GM20000 (cell line): ENCODE results near the gene PURA.
A peak's percentile ranks its signal among the peaks of the same experiment; 100 is the strongest.
"Not testable (repeated sequence)": the region's sequence is repeated elsewhere in the genome, so short reads cannot be mapped to it uniquely, and the experiment has no call there.

Experiments
- DNase-seq: peaks from one replicate; pipeline ENCODE4 v3.0.0; 2012; ENCODE audit warnings: low spot score
- CTCF ChIP-seq: IDR thresholded peaks from 2 replicates; pipeline ENCODE4 v1.5.1; 2012; ENCODE audit warnings: mild to moderate bottlenecking, control low read depth; ENCODE audit errors: extremely low read depth, missing control alignments

PURA gene

GRCh38 chr5:140153905-140154304, 40.0 kb downstream of the PURA start:
- DNase-seq = no peak
- TF ChIP-seq CTCF = no peak

GRCh38 chr5:140154710-140155381, 40.9 kb downstream of the PURA start:
- DNase-seq = not testable (repeated sequence)

DNA sequence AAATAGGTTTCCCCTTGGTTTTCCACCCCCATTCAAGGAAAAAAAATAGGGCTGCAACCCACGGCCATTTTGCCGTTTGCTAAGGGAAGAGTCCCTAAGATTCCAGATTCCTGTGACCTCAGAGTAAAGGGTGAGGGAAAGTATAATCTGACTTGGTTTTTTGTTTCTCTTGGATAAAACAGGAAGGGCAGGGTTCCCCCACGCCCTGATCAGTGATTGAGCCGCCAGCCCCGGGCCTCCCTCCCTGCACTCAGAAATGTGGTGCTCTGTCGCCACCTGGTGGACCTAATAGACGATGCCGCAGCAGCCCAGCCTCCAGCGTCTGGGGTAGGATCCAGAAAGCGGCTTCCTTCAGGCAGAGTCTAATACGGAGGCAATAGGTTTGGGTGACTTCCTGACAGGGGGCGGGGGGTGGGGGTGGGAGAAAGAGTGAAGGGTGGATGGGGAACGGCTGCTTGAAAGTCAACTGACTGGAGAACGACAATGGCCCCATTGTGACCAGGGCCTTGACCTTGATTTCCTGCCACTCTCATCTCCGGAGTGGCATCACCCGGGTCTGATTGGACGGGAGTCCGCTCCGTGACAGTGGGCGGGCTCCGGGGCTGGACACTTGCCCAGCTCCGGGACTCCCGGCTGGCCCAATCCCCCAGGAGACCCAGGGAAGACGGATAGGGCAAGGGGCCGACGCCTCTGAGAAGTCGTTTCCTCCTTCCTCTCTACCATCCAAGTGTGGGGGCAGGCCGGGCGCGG, 43.3 kb downstream of the PURA start:
- peak; percentile 88 for DNase-seq
- TF ChIP-seq CTCF = peak; percentile 94

DNA sequence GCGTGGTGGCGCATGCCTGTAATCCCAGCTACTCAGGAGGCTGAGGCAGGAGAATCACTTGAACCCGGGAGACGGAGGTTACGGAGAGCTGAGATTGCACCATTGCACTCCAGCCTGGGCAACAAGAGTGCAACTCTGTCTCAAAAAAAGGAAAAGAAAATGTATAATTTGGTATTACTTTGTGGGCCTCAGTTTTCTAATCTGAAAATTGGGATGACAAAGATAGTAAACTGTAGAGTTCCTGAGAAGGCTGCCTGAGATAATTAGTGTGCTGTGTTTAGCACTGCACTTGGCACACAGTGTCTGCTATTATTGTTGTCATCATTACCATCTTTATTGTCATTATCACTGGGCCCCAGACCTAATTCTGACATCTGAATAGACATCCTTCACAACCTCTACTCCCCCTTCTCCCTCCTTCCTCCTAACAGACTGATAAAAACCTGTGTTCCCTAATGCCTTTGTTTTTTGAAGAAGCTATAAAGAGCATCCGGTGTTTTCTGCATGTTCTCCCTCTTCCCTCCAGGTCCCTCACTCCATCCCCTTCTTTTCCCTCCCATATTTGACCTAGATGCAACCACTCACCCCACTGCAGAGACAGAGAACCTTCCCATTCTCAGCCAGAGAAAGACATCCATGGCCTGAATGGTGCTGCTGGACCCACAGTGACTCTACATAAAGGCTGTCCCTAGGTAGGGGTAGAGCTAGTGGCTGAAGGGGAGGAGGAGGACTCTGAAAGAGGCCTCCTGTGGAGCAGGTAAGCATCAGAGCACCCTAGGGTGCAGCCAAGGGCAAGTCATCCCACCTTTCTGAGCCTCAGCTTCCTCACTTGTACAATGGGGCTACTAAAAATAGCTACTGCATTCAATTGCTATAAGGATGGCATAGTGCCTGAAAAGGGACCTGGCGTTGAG, 45.4 kb downstream of the PURA start:
- no peak for DNase-seq
- no peak for TF ChIP-seq CTCF

DNA sequence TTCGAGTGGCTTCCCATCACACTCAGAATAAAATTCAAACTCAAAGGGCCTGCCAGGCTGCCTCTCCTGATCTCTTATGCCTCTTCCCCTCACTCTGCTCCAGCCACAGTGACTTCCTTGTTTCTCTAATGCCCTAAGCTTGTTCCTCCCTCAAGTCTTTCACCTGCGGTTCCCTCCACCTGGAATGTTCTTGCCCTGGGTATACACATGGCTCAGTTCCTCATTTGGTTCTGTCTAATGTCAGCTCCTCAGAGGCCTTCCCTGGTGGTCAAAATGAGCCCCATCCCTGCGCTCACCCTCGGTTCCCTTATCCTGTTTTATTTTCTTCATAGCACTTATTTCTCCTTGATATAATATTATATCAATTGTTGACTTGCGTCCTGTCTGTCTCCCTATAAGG, 48.4 kb downstream of the PURA start:
- TF ChIP-seq CTCF = no peak
- no peak for DNase-seq

- no peak for DNase-seq
These were observed 48.9 kb downstream of the PURA start for GRCh38 chr5:140162781-140163180.

More at GRCh38 chr5:140162781-140163180, 48.9 kb downstream of the PURA start:
- no peak for TF ChIP-seq CTCF
